ENCODE data around the gene WNT3. TPM values are rescaled to one million over a fixed set of nuclear protein-coding genes. Genes with fewer than 3 reads are reported as not detected.

The WNT3 gene
- total RNA-seq, 1 donor from 2014 or later = 2.0 TPM

DNA sequence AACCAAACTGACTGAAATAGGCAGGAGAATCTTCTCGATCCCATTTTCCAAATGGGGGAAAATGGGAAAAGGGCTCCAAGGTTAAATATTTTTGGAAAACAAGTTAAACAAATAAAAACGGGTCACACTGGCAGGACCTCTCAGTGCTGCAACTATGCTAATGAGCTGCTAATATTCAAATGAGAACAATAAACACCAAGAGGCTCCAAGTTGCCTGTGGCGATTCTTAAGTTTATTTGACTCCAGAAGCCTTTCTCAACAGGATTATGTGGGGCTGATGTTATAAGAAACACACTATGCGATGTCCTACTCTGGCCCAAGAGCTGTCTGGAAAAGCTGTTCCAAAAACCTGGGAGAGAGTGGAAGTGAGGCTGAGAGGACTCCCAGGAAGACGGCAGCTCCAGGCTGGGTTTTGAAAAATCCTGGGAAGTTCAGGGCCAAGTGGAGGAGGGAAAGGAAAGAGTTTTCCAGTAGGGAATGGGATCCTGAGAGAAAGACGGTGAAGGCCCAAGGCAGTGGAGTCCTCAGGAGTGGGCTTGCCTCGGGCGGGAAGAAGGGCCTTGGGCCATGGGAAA lies 21.4 kb downstream of the WNT3 start:
- no peaks in the 10 kb centered on the region for H3K9me3 Mint-ChIP-seq (ENCODE audit: unreplicated experiment)
- no peaks in the 10 kb centered on the region for H3K36me3 Mint-ChIP-seq (ENCODE audit: unreplicated experiment)
- TF ChIP-seq, protein P1, sequence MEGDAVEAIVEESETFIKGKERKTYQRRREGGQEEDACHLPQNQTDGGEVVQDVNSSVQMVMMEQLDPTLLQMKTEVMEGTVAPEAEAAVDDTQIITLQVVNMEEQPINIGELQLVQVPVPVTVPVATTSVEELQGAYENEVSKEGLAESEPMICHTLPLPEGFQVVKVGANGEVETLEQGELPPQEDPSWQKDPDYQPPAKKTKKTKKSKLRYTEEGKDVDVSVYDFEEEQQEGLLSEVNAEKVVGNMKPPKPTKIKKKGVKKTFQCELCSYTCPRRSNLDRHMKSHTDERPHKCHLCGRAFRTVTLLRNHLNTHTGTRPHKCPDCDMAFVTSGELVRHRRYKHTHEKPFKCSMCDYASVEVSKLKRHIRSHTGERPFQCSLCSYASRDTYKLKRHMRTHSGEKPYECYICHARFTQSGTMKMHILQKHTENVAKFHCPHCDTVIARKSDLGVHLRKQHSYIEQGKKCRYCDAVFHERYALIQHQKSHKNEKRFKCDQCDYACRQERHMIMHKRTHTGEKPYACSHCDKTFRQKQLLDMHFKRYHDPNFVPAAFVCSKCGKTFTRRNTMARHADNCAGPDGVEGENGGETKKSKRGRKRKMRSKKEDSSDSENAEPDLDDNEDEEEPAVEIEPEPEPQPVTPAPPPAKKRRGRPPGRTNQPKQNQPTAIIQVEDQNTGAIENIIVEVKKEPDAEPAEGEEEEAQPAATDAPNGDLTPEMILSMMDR (IDR thresholded peaks at IDR 0.05) = no peak
- no peak overlapping the region for H3K4me3 Mint-ChIP-seq (ENCODE audit: unreplicated experiment)
- H3K27ac Mint-ChIP-seq (ENCODE audit: unreplicated experiment) = no peak overlapping the region
- DNase-seq (ENCODE audit: extremely low spot score, unreplicated experiment) = no peak
- H3K27me3 Mint-ChIP-seq (ENCODE audit: unreplicated experiment) = peaks cover 25% of the 10 kb centered on the region
- H3K4me1 Mint-ChIP-seq (ENCODE audit: unreplicated experiment) = peaks cover 6% of the 10 kb centered on the region

DNA sequence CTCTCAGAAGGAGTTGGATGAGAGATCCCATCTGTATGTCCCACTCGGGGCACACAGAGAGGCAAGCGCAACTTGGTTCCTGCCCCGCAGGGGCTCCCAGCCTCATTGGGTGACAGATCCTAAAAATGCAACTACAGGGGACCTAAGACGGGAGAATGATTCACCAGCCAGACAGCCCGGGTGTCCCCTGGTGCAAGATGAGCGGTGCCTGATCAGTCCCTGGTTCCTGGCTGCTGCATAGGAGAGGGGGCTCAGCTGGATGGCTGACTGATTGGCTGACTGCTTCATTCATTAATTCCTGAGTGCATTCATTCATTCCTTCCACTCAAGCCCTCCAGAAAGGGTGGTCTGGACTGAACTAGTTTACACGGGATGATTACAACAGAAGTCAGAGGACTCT lies 22.0 kb downstream of the WNT3 start:
- Mint-ChIP-seq H3K4me3 (ENCODE audit: unreplicated experiment) (no peak overlapping the region), H3K27ac (ENCODE audit: unreplicated experiment) (no peak overlapping the region), H3K9me3 (ENCODE audit: unreplicated experiment) (no peaks in the 10 kb centered on the region), H3K27me3 (ENCODE audit: unreplicated experiment) (peaks cover 28% of the 10 kb centered on the region), H3K36me3 (ENCODE audit: unreplicated experiment) (no peaks in the 10 kb centered on the region), H3K4me1 (ENCODE audit: unreplicated experiment) (peaks cover 6% of the 10 kb centered on the region)
- TF ChIP-seq, protein P1 (IDR thresholded peaks at IDR 0.05) = no peak
- DNase-seq (ENCODE audit: extremely low spot score, unreplicated experiment) = no peak

DNA sequence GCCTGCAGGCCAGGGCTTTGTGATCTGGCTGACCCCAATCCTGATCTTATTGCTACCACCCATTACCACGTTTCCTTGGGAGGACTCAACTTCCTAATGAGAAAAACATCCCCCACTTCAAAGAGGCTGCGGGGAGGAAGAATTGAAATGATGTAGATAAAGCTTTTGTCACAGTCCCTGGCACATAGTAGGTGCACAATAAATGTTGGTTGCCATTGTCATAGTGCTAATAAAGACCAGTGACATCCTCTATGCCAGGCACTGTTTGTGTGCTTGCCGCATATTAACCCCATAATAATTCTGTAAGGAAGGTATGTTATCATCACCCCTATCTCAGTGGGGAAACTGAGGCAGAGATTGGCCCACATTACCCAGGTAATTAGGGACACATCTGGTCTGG lies 22.4 kb downstream of the WNT3 start:
- peaks cover 6% of the 10 kb centered on the region for H3K4me1 Mint-ChIP-seq (ENCODE audit: unreplicated experiment)
- H3K9me3 Mint-ChIP-seq (ENCODE audit: unreplicated experiment) = no peaks in the 10 kb centered on the region
- no peaks in the 10 kb centered on the region for H3K36me3 Mint-ChIP-seq (ENCODE audit: unreplicated experiment)
- no peak for DNase-seq (ENCODE audit: extremely low spot score, unreplicated experiment)
- H3K27ac Mint-ChIP-seq (ENCODE audit: unreplicated experiment) = no peak overlapping the region
- TF ChIP-seq, protein P1 (IDR thresholded peaks at IDR 0.05) = no peak
- H3K27me3 Mint-ChIP-seq (ENCODE audit: unreplicated experiment) = peaks cover 30% of the 10 kb centered on the region
- H3K4me3 Mint-ChIP-seq (ENCODE audit: unreplicated experiment) = no peak overlapping the region

DNA sequence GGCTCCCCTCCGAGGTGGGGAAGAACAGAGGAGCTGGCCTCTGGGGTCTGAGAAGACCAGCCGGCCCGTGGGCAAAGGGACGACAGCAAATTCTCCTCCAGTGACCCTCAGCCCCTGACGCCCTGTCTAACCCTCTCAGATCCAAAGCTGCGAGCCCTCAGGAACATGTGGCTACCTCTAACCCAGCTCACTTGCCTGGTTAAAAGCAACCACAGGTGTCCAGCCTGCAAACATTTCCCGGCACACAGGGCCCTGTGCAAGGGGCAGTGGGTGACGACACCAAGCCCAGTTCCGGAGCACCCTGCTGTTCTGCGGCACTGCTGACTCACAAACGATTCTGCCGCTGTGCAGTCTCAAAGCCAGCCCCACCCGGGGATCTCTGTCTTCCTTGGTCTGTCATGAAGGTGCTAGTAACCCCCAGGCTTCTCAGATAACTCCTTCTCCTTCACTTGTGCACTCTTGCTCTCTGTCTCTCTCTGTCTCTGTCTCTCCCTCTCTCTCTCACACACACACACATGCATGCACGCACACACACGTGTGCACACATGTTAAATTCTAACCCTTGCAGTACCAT lies 23.0 kb downstream of the WNT3 start:
- no peaks in the 10 kb centered on the region for H3K36me3 Mint-ChIP-seq (ENCODE audit: unreplicated experiment)
- no peaks in the 10 kb centered on the region for H3K9me3 Mint-ChIP-seq (ENCODE audit: unreplicated experiment)
- H3K27ac Mint-ChIP-seq (ENCODE audit: unreplicated experiment) = no peak overlapping the region
- no peak overlapping the region for H3K4me3 Mint-ChIP-seq (ENCODE audit: unreplicated experiment)
- no peak for DNase-seq (ENCODE audit: extremely low spot score, unreplicated experiment)
- H3K4me1 Mint-ChIP-seq (ENCODE audit: unreplicated experiment) = peaks cover 6% of the 10 kb centered on the region
- TF ChIP-seq, protein P1 (IDR thresholded peaks at IDR 0.05) = no peak
- H3K27me3 Mint-ChIP-seq (ENCODE audit: unreplicated experiment) = peaks cover 37% of the 10 kb centered on the region

DNA sequence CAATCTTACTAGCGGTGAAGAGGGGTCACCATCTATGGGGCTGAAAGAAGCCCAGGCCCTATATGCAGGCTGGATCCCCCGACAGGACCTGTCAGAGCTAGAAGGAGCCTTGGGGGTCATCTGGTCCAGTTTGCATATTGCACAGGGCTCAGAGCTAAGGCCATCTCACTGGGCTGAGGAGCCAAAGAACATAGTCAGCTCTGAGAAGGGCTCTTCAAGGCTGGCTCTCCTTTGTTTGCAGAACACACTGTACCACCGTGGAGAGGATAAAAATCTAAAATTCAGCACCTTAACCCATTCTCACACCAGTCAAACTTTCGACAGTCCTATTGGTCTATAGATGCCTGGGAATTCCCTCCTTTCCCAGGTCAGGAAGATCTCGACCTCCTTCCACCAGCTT lies 24.2 kb downstream of the WNT3 start:
- no peak for DNase-seq (ENCODE audit: extremely low spot score, unreplicated experiment)
- H3K4me1 Mint-ChIP-seq (ENCODE audit: unreplicated experiment) = peaks cover 6% of the 10 kb centered on the region
- H3K27me3 Mint-ChIP-seq (ENCODE audit: unreplicated experiment) = peaks cover 39% of the 10 kb centered on the region
- H3K4me3 Mint-ChIP-seq (ENCODE audit: unreplicated experiment) = no peak overlapping the region
- H3K36me3 Mint-ChIP-seq (ENCODE audit: unreplicated experiment) = no peaks in the 10 kb centered on the region
- H3K9me3 Mint-ChIP-seq (ENCODE audit: unreplicated experiment) = no peaks in the 10 kb centered on the region
- TF ChIP-seq, protein P1 (IDR thresholded peaks at IDR 0.05) = no peak
- H3K27ac Mint-ChIP-seq (ENCODE audit: unreplicated experiment) = no peak overlapping the region
